ENCODE results near the gene C15orf62. TPM values are rescaled to one million over a fixed set of nuclear protein-coding genes. Genes with fewer than 3 reads are reported as not detected.

The C15orf62 gene
- polyA plus RNA-seq, 1 donor (not counting 4 experiments of a cell fraction or from before 2014, with no cell fraction given), result 0.14 TPM

DNA sequence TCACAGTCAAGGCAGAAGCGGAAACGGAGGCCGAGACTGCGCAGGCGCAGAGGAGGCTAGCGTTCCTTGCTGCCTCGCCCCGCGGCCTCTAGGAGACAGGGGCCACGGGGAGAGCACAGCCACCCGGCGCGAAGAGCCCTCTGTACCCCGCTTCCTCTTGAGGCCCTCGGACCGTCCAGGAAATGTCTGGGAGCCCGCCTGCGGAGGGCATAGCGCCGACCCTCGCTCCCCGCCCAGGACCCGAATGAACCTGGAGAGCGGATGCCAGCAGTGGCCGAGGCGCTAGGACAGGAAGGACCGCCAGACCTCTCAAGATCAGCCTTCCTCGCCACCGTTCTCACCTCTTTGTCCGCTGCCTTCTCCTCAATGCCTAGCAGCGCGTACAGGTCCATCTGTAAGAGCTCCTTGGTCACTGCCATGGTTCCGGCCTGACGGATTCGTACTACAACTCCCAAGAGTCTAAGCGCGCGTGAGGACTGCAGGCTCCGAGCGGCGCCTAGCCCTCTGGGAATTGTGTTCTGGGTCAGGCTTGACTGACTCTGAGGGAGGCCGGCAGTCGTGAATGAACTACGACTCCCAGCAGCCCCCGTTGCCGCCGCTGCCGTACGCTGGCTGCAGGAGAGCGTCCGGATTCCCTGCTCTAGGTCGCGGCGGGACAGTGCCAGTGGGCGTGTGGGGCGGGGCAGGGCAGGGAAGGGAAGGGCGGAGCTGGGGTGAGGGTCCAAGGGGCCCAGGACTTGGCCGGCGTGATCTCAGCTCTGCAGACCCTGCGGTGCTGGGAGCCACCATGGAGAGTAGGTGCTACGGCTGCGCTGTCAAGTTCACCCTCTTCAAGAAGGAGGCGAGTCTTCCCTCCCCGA, 37.5 kb downstream of the C15orf62 start, which contains the start of the genes DNAJC17 and ZFYVE19:
Gene DNAJC17 (minus strand): TSS at position 446 of the 860 bp plus-strand sequence. CDS start 27 bp downstream, at position 419.
Gene ZFYVE19 (plus strand): TSS at position 62 of the 860 bp plus-strand sequence. CDS start 501 bp downstream, at position 563.
- peak within 1 kb of the TSS; percentile 58 to 100 (median 87) for H3K4me3 ChIP-seq (ENCODE audit: control insufficient read depth in 2 of 3, extremely low read depth in 1 of 3, insufficient read depth in 2 of 3, low read depth in 1 of 3, low read length in 3 of 3)
- H3K4me2 ChIP-seq (ENCODE audit: control insufficient read depth, extremely low read depth, insufficient read depth, low read depth, low read length), result peak within 1 kb of the TSS; percentile 100
- H3K79me2 ChIP-seq (ENCODE audit: control insufficient read depth, insufficient read depth, low read length), result peaks cover 44% of the 10 kb centered on the region
- no peaks in the 10 kb centered on the region for H4K20me1 ChIP-seq (ENCODE audit: control insufficient read depth, extremely low read depth, insufficient read depth, low read length)
- peak within 1 kb of the TSS; percentile 92 for H3K9ac ChIP-seq (ENCODE audit: control insufficient read depth, extremely low read depth, insufficient read depth, low read length)
- H3K9me3 ChIP-seq (ENCODE audit: control insufficient read depth, low read depth, low read length), result no peaks in the 10 kb centered on the region
- peak within 1 kb of the TSS; percentile 100 for H2AFZ ChIP-seq (ENCODE audit: control insufficient read depth, low read length)
- peaks cover 4 to 19% of the 10 kb centered on the region in 2 experiments for H3K36me3 ChIP-seq (ENCODE audit: control insufficient read depth in 2 of 2, extremely low read depth in 1 of 2, insufficient read depth in 2 of 2, low read length in 2 of 2)
- FAIRE-seq (peak; percentile 71), DNase-seq (ENCODE audit: low read depth, low spot score) (peak; percentile 86)
- peaks cover 24% of the 10 kb centered on the region for H3K4me1 ChIP-seq (ENCODE audit: control insufficient read depth, extremely low read depth, insufficient read depth, low read length)
- no peak for TF ChIP-seq EZH2 (IDR thresholded peaks at IDR 0.05; ENCODE audit: low read length)
- TF ChIP-seq, protein P1, sequence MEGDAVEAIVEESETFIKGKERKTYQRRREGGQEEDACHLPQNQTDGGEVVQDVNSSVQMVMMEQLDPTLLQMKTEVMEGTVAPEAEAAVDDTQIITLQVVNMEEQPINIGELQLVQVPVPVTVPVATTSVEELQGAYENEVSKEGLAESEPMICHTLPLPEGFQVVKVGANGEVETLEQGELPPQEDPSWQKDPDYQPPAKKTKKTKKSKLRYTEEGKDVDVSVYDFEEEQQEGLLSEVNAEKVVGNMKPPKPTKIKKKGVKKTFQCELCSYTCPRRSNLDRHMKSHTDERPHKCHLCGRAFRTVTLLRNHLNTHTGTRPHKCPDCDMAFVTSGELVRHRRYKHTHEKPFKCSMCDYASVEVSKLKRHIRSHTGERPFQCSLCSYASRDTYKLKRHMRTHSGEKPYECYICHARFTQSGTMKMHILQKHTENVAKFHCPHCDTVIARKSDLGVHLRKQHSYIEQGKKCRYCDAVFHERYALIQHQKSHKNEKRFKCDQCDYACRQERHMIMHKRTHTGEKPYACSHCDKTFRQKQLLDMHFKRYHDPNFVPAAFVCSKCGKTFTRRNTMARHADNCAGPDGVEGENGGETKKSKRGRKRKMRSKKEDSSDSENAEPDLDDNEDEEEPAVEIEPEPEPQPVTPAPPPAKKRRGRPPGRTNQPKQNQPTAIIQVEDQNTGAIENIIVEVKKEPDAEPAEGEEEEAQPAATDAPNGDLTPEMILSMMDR (optimal IDR thresholded peaks at IDR 0.05 in 1 of 3, IDR thresholded peaks at IDR 0.05 in 1 of 3, conservative IDR thresholded peaks at IDR 0.05 in 1 of 3; ENCODE audit: extremely low read depth in 1 of 3, insufficient read depth in 2 of 3, low read length in 3 of 3), result peak in 2 of 3 experiments; percentile 8 to 14
- H3K27me3 ChIP-seq (ENCODE audit: control insufficient read depth, extremely low read depth, insufficient read depth, low read length), result no peaks in the 10 kb centered on the region
- dilution Hi-C loops (cut with MboI; ENCODE audit: extremely low pct_ligation_motif_present, low sequenced_read_pairs), result no loop called here
- H3K9me1 ChIP-seq (ENCODE audit: control insufficient read depth, extremely low read depth, insufficient read depth, low read length), result peaks cover 3% of the 10 kb centered on the region
- H3K27ac ChIP-seq (ENCODE audit: control insufficient read depth, insufficient read depth, low read length), result peak within 1 kb of the TSS; percentile 76

DNA sequence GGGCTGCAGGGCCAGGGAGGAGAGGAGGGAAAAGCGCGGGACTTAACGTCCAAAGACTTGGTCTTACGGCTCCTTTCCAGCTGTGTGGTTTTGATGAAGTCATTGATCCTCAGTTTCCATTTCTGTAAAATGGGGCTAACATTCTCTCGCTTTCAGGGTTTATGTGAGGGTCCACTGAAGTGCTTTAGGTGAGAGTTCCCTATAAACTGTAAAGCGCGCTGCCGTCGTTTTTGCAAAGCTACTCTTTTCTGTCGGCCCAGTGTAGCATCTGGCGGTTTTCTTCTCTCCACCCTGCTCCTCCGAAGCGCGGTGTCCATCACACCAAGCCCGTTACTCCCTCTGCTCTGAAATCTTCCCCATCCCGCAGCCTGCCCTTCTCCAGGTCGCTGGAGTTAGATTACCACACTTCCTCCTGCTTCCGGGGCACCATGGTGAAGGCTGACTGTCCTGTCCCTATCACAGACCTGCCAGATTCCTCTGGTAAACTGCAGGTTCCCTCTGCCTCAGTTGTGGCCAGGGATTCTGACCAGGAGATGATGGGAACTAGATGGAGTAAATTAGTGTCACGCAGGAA, 38.2 kb downstream of the C15orf62 start:
- DNase-seq (ENCODE audit: low read depth, low spot score) (no peak), FAIRE-seq (no peak)
- peaks cover 3% of the 10 kb centered on the region for H3K9me1 ChIP-seq (ENCODE audit: control insufficient read depth, extremely low read depth, insufficient read depth, low read length)
- H3K4me3 ChIP-seq (ENCODE audit: control insufficient read depth in 2 of 3, extremely low read depth in 1 of 3, insufficient read depth in 2 of 3, low read depth in 1 of 3, low read length in 3 of 3), result peak overlapping the region; percentile 58 to 100 (median 87)
- no peaks in the 10 kb centered on the region for H3K9me3 ChIP-seq (ENCODE audit: control insufficient read depth, low read depth, low read length)
- H3K79me2 ChIP-seq (ENCODE audit: control insufficient read depth, insufficient read depth, low read length), result peaks cover 39% of the 10 kb centered on the region
- no peak for TF ChIP-seq EZH2 (IDR thresholded peaks at IDR 0.05; ENCODE audit: low read length)
- TF ChIP-seq, protein P1 (optimal IDR thresholded peaks at IDR 0.05 in 1 of 3, IDR thresholded peaks at IDR 0.05 in 1 of 3, conservative IDR thresholded peaks at IDR 0.05 in 1 of 3; ENCODE audit: extremely low read depth in 1 of 3, insufficient read depth in 2 of 3, low read length in 3 of 3), result no peak
- H3K27ac ChIP-seq (ENCODE audit: control insufficient read depth, insufficient read depth, low read length), result peak overlapping the region; percentile 17
- no peaks in the 10 kb centered on the region for H3K27me3 ChIP-seq (ENCODE audit: control insufficient read depth, extremely low read depth, insufficient read depth, low read length)
- dilution Hi-C loops (cut with MboI; ENCODE audit: extremely low pct_ligation_motif_present, low sequenced_read_pairs), result no loop called here
- peak overlapping the region; percentile 92 for H3K9ac ChIP-seq (ENCODE audit: control insufficient read depth, extremely low read depth, insufficient read depth, low read length)
- H3K4me1 ChIP-seq (ENCODE audit: control insufficient read depth, extremely low read depth, insufficient read depth, low read length), result peaks cover 24% of the 10 kb centered on the region
- peak overlapping the region; percentile 93 for H2AFZ ChIP-seq (ENCODE audit: control insufficient read depth, low read length)
- H3K4me2 ChIP-seq (ENCODE audit: control insufficient read depth, extremely low read depth, insufficient read depth, low read depth, low read length), result peak overlapping the region; percentile 100
- no peaks in the 10 kb centered on the region for H4K20me1 ChIP-seq (ENCODE audit: control insufficient read depth, extremely low read depth, insufficient read depth, low read length)
- H3K36me3 ChIP-seq (ENCODE audit: control insufficient read depth in 2 of 2, extremely low read depth in 1 of 2, insufficient read depth in 2 of 2, low read length in 2 of 2), result peaks cover 1 to 21% of the 10 kb centered on the region in 2 experiments
